Mononuclear cell (primary cell): Measurements from ENCODE around the gene PRAMEF4. TPM values are rescaled to one million over a fixed set of nuclear protein-coding genes. Genes with fewer than 3 reads are reported as not detected.

Source experiments
- total RNA-seq: library from RNA; depleted of rRNA; stranded (reverse); fragments of >200 nt; gene quantifications from one replicate; pipeline ENCODE4 v1.2.3, GENCODE V29; 2012

PRAMEF4 gene
- total RNA-seq, 1 donor: not detected

Other genes with a start within 250 kb of the PRAMEF4 start
- gene AADACL4, start 242.1 kb downstream of the PRAMEF4 start, total RNA-seq: not detected
- gene AADACL3, start 170.1 kb downstream of the PRAMEF4 start, total RNA-seq: not detected
- not detected for gene CFAP107, start 140.0 kb downstream of the PRAMEF4 start, total RNA-seq
- not detected for gene PRAMEF12, start 112.5 kb downstream of the PRAMEF4 start, total RNA-seq
- gene PRAMEF1, start 94.8 kb downstream of the PRAMEF4 start, total RNA-seq: not detected
- gene PRAMEF11, start 54.8 kb downstream of the PRAMEF4 start, total RNA-seq: not detected
- gene HNRNPCL1, start 37.5 kb downstream of the PRAMEF4 start, total RNA-seq: not detected
- gene PRAMEF2, start 29.1 kb downstream of the PRAMEF4 start, total RNA-seq: 0.10 TPM
- not detected for gene PRAMEF10, start 12.1 kb upstream of the PRAMEF4 start, total RNA-seq
- not detected for gene PRAMEF7, start 30.4 kb upstream of the PRAMEF4 start, total RNA-seq
- not detected for gene PRAMEF6, start 61.4 kb upstream of the PRAMEF4 start, total RNA-seq
- gene PRAMEF27, start 170.4 kb upstream of the PRAMEF4 start, total RNA-seq: not detected
- gene HNRNPCL3, start 174.6 kb upstream of the PRAMEF4 start, total RNA-seq: not detected
- gene PRAMEF25, start 184.6 kb upstream of the PRAMEF4 start, total RNA-seq: not detected
- gene HNRNPCL2, start 230.7 kb upstream of the PRAMEF4 start, total RNA-seq: not detected